Heart right ventricle (tissue), 16 donors: ENCODE results near the gene ADCK2. TPM values are rescaled to one million over a fixed set of nuclear protein-coding genes. Genes with fewer than 3 reads are reported as not detected.

ENCODE experiments used
- ATAC-seq, 8 donors: fragments of 200-7000 bp; cut with Tn5 transposase; one replicate each; pipeline ENCODE4 v1.9.1; 2020; ENCODE audit warnings: mild to moderate bottlenecking in 8 of 8, moderate library complexity in 8 of 8, moderate number of reproducible peaks in 1 of 8
- DNase-seq, 2 donors: peaks; one replicate each; pipeline ENCODE4 v3.0.0-alpha.2; 2020
- H3K27ac ChIP-seq, 10 donors: fragments of 200-600 bp; sonication (generic) in 2 of 10; one replicate each; pipeline versions ENCODE4 v1.5.0 to v1.8.0; 2020 to 2022; ENCODE audit warnings: mild to moderate bottlenecking in 3 of 10
- H3K27me3 ChIP-seq, 7 donors: fragments of 200-600 bp; one replicate each; pipeline ENCODE4 v1.8.0; 2021 to 2022; ENCODE audit warnings: mild to moderate bottlenecking in 2 of 7
- H3K36me3 ChIP-seq, 9 donors: fragments of 200-600 bp; sonication (generic) in 1 of 9; one replicate each; pipeline versions ENCODE4 v1.5.0 to v1.8.0; 2020 to 2022; ENCODE audit warnings: mild to moderate bottlenecking in 2 of 9
- H3K4me1 ChIP-seq, 9 donors: fragments of 200-600 bp; sonication (generic) in 1 of 9; one replicate each; pipeline versions ENCODE4 v1.5.0 to v1.8.0; 2020 to 2022; ENCODE audit warnings: mild to moderate bottlenecking in 4 of 9
- H3K4me3 ChIP-seq, 10 donors: fragments of 200-600 bp; sonication (generic) in 2 of 10; one replicate each; pipeline versions ENCODE4 v1.5.0 to v1.8.0; 2020 to 2022; ENCODE audit warnings: mild to moderate bottlenecking in 7 of 10, moderate library complexity in 2 of 10
- H3K9me3 ChIP-seq, 11 donors: fragments of 200-600 bp in 10 of 11; sonication (generic) in 2 of 11; one replicate each; pipeline versions ENCODE4 v1.5.0 to v1.8.0; 2013 to 2022; ENCODE audit warnings: mild to moderate bottlenecking in 2 of 11, control low read depth in 1 of 11, moderate library complexity in 1 of 11
- WGBS, 2 donors: extraction: QIAGEN DNeasy Blood & Tissue Kit; methylation state at CpG; one replicate each; pipeline ENCODE4 v1.1.7; 2013; ENCODE audit warnings: inconsistent platforms in 1 of 2; 5-methylcytosine and 5-hydroxymethylcytosine counted together
- intact Hi-C, 10 donors: fragments of 100-400 bp; cut with DNase I; formaldehyde crosslinking; loops; one replicate each; pipeline versions ENCODE4 v1.11.1 to v1.14.2; 2022
- polyA plus RNA-seq, 2 donors: library from polyadenylated mRNA; stranded (reverse); fragments of 200-250 nt; gene quantifications; one replicate each; pipeline ENCODE4 v1.2.3, GENCODE V29; 2013
- total RNA-seq, 10 donors: library from RNA; stranded (reverse); fragmentation: NEBNext Ultra II Directional in 3 of 10; extraction: Animal tissue kit (Norgen Biotek cat#: 25700) in 3 of 10; gene quantifications; one replicate each; pipeline versions ENCODE4 v1.2.1 to v1.2.4, GENCODE V29; 2021 to 2023
- TF ChIP-seq, protein P1 (sequence below), 9 donors: fragments of 200-600 bp; sonication (generic) in 2 of 9; IDR thresholded peaks; one replicate each; pipeline versions ENCODE4 v1.5.0 to v1.8.0; 2021 to 2022; ENCODE audit warnings: antibody characterized with exemption in 9 of 9, mild to moderate bottlenecking in 5 of 9, moderate library complexity in 1 of 9
- donor health status: Arrhythmogenic right ventricular cardiomyopathy.
- donor health status: ischemic (EF 13 %, LVEDD 7.1; RV severe dilation, severe dysfunction).
- donor health status: healthy with polysubstance abuse.
- donor health status: DM: no; HTN: yes; CAD: no.
- donor health status: DM: no; HTN: no; CAD: no.
- donor health status: ischemic (EF 25% LVEDD 6.9; RV normal size, moderate dysfunction).
- donor health status: ischemic (EF 25% LVEDD 5.7; RV mildly dilated, moderate dysfunction).
- donor health status: healthy.
- donor health status: DM: yes; HTN: yes; CAD: no.
- donor health status: Ischemic cardiomyopathy.
- donor health status: ischemic (EF 35%, LVEDD 5.7; RV mildly dilated, moderate dysfunction).
- donor health status: nonischemic (EF 11% LVEDD 7.7; RV severe dilation, severe dysfunction).
- donor health status: DM: yes; HTN: yes; CAD: no.
- donor health status: PGD.
- donor health status: ischemic (EF 29% LVEDD 5.4; RV normal size, mild dysfunction).
- donor health status: nonischemic (EF 23%, LVEDD 6.1; RV moderate dilation, normal function).

Gene ADCK2
- total and polyA plus RNA-seq, 12 donors = 5.6 to 11.4 (median 8.2) TPM

DNA sequence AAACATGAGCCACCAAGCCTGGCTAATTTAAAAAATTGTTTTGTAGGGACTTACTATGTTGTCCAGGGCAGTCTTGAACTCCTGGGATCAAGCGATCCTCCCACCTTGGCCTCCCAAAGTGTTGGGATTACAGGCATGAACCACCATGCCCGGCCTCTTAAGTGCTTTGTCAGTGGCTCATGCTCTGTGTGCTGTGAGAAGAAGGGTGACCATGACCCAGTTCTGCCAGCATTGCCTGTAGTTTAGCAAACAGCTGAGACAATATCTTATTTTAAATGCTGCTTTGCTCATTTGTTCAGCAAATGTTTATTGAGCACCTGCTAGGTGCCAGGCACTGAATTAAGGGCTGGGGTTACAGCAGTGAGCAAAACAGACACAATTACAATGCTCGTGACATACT, 9.0 kb downstream of the ADCK2 start:
- DNase-seq (no peak), ATAC-seq (no peak)
- 94 to 95% methylated on average over 3 of the region's 3 CpGs for WGBS, 2 donors
- intact Hi-C loops = no loop called here
- Histone ChIP-seq H3K4me1 (no peaks in the 10 kb centered on the region), H3K27ac (no peak overlapping the region), H3K4me3 (no peak overlapping the region), H3K9me3 (no peaks in the 10 kb centered on the region), H3K27me3 (no peaks in the 10 kb centered on the region), H3K36me3 (peaks cover 0 to 83% (median 5%) of the 10 kb centered on the region in 9 donors)
- TF ChIP-seq, protein P1, sequence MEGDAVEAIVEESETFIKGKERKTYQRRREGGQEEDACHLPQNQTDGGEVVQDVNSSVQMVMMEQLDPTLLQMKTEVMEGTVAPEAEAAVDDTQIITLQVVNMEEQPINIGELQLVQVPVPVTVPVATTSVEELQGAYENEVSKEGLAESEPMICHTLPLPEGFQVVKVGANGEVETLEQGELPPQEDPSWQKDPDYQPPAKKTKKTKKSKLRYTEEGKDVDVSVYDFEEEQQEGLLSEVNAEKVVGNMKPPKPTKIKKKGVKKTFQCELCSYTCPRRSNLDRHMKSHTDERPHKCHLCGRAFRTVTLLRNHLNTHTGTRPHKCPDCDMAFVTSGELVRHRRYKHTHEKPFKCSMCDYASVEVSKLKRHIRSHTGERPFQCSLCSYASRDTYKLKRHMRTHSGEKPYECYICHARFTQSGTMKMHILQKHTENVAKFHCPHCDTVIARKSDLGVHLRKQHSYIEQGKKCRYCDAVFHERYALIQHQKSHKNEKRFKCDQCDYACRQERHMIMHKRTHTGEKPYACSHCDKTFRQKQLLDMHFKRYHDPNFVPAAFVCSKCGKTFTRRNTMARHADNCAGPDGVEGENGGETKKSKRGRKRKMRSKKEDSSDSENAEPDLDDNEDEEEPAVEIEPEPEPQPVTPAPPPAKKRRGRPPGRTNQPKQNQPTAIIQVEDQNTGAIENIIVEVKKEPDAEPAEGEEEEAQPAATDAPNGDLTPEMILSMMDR (IDR thresholded peaks at IDR 0.05) = no peak

DNA sequence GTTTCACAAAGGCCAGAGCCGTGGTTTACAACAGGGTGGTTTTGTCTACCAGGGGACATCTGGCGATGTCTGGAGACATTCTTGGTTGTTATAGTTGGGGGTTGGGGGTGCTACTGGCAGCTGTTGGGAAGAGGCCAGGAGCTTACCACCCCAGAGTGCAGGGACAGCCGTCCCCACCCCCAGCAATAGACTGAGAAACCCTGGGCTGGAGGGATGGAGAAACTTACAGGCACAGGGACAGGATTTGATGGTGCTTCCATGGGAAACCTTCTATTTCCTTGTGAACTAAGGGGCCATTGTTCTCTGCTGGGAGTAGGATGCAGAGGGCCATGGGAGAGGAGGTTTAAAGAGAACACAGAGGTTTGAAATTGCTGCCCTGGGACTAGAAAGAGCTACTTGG, 10.9 kb downstream of the ADCK2 start:
- Histone ChIP-seq H3K4me1 (no peaks in the 10 kb centered on the region), H3K27ac (no peak overlapping the region), H3K27me3 (no peaks in the 10 kb centered on the region), H3K36me3 (peaks cover 0 to 94% (median 9%) of the 10 kb centered on the region in 9 donors), H3K9me3 (no peaks in the 10 kb centered on the region), H3K4me3 (no peak overlapping the region)
- intact Hi-C loops = no loop called here
- 86 to 95% methylated on average over 3 of the region's 3 CpGs for WGBS, 2 donors
- TF ChIP-seq, protein P1 (IDR thresholded peaks at IDR 0.05) = no peak
- ATAC-seq (no peak), DNase-seq (no peak)

DNA sequence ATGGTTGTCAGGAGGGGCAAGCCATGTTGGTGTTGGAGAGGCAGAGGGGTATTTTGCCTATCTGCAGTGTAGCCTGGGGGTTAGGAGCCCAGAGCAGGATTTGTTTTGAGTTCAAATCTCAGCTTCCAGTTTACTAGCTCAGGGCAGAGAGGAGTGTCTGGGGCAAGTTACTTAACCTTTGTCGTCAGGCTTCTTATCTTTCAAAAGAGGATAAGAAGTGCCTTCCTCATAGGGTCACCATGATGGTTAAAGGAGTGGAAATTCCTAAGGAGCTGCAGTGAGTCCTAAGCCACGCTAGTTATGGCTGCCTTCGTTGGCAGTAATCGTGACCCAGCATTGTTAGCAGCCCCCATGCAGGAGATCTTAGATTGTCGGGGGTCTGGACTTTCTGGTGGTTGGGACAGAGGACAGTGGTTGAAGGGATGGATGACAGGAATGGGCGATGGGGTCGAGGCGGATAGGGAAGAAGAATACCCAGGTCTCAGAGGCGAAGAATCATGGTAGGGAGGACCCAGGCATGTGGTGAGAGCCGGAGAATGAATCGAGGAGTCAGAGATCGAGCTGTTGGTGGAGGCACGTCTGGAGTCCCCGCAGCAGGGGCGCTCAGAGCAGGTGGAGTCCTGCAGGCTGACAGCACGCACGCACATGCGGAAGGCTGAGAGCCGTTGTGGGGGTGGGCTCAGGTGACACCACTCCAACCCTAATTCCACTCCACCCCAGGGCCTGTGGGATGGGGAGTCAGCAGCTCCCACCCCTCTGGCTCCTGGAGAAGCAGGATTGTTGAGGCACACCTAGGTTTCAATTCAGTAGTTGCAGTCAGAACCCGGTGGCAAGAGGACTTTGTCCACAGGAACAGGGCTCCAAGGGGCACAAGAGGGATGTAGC, 11.6 kb downstream of the ADCK2 start:
- TF ChIP-seq, protein P1 (IDR thresholded peaks at IDR 0.05) = no peak
- Histone ChIP-seq H3K27me3 (no peaks in the 10 kb centered on the region), H3K27ac (no peak overlapping the region), H3K4me3 (no peak overlapping the region), H3K4me1 (no peaks in the 10 kb centered on the region), H3K36me3 (peaks cover 0 to 93% (median 9%) of the 10 kb centered on the region in 9 donors), H3K9me3 (no peaks in the 10 kb centered on the region)
- WGBS, 2 donors = 91 to 93% methylated on average over 20 of the region's 20 CpGs
- DNase-seq (no peak), ATAC-seq (no peak)
- intact Hi-C loops = no loop called here

DNA sequence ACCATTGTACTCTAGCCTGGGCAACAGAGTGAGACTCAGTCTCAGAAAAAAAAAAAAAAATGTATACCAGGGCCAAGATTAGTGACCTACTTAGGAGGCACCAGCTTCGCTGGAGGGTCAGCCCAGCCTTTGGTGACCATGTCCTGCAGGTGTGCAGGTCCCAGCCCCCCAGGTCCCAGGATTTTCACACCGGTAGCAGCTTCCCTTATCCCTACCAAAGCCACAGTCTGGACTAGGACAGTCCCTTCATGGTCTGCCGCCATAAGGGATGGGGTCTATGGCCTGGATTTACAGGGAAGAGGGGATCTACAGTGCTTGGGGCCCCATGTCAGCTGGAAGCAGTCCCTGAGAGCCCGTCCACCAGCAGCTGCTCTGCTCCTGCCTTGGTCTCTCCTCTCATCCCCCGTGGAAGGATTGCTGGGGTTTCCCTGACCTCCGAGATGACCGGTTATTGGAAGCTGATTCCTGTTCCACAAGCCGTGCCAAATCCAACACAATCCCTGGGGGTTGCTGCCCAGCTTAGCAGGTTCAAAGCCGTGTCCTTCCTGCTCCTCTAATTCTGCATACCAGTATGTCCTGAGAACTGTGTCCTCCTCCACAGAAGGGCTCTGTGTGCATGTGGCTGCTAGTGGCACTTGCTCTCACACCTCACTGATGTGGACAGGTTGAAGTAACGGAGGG, 12.8 kb downstream of the ADCK2 start:
- no peak for ATAC-seq
- Histone ChIP-seq H3K27ac (no peak overlapping the region), H3K4me3 (no peak overlapping the region), H3K9me3 (no peaks in the 10 kb centered on the region), H3K27me3 (no peaks in the 10 kb centered on the region), H3K36me3 (peaks cover 0 to 91% (median 9%) of the 10 kb centered on the region in 9 donors), H3K4me1 (no peaks in the 10 kb centered on the region)
- DNase-seq = no peak
- intact Hi-C loops = no loop called here
- 71 to 75% methylated on average over 10 of the region's 10 CpGs for WGBS, 2 donors
- TF ChIP-seq, protein P1 (IDR thresholded peaks at IDR 0.05) = no peak
